Activated naive CD8-positive, alpha-beta T cell (primary cell): ENCODE measurements around the gene RAD51B.

Experiments
- H3K27ac Mint-ChIP-seq: one replicate; pipeline ENCODE4 v1.8.0; 2021; ENCODE audit warnings: mixed read lengths
- H3K27me3 Mint-ChIP-seq: one replicate; pipeline ENCODE4 v1.8.0; 2021; ENCODE audit warnings: mixed read lengths
- H3K36me3 Mint-ChIP-seq: one replicate; pipeline ENCODE4 v1.8.0; 2021; ENCODE audit warnings: mixed read lengths
- H3K4me1 Mint-ChIP-seq: one replicate; pipeline ENCODE4 v1.8.0; 2021; ENCODE audit warnings: low read depth, mixed read lengths
- H3K4me3 Mint-ChIP-seq: one replicate; pipeline ENCODE4 v1.8.0; 2021; ENCODE audit warnings: mild to moderate bottlenecking, mixed read lengths
- H3K9me3 Mint-ChIP-seq: one replicate; pipeline ENCODE4 v1.8.0; 2021; ENCODE audit warnings: low read depth, mixed read lengths

RAD51B gene

DNA sequence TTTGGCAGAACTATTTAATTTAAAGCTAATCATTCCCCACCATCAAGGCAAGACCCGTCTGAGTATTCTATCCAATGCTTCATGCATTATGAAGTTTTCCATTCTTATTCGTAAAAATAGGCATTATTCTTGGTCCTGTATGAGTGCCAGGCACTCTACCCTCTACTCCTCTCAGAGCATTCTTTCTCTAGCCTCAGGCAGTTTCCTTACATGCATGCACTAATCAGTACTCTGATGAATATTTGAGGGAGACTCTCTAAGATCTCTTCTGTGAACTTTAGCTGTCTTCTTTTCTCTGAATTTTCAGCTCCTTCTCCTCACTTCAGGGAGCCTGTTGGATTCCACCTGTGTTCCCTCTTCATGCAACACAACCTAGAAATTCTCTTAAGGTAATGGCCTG, 334.7 kb downstream of the RAD51B start:
- Mint-ChIP-seq H3K27me3 (no peaks in the 10 kb centered on the region), H3K4me1 (no peaks in the 10 kb centered on the region), H3K36me3 (peaks cover 31% of the 10 kb centered on the region), H3K9me3 (peaks cover 13% of the 10 kb centered on the region), H3K27ac (no peak overlapping the region), H3K4me3 (no peak overlapping the region)

GRCh38 chr14:68157971-68158371, 338.4 kb downstream of the RAD51B start:
- Mint-ChIP-seq H3K4me1 (no peaks in the 10 kb centered on the region), H3K9me3 (no peaks in the 10 kb centered on the region), H3K36me3 (peaks cover 16% of the 10 kb centered on the region), H3K27ac (no peak overlapping the region), H3K4me3 (no peak overlapping the region), H3K27me3 (no peaks in the 10 kb centered on the region)

- Mint-ChIP-seq H3K27ac (no peak overlapping the region), H3K27me3 (no peaks in the 10 kb centered on the region), H3K36me3 (peaks cover 17% of the 10 kb centered on the region), H3K4me1 (no peaks in the 10 kb centered on the region), H3K4me3 (no peak overlapping the region), H3K9me3 (no peaks in the 10 kb centered on the region)
Measured at GRCh38 chr14:68158640-68159039, 339.1 kb downstream of the RAD51B start.

- H3K27me3 Mint-ChIP-seq: no peaks in the 10 kb centered on the region
- H3K9me3 Mint-ChIP-seq: no peaks in the 10 kb centered on the region
- H3K4me1 Mint-ChIP-seq: no peaks in the 10 kb centered on the region
- H3K36me3 Mint-ChIP-seq: peaks cover 8% of the 10 kb centered on the region
- no peak overlapping the region for H3K4me3 Mint-ChIP-seq
- H3K27ac Mint-ChIP-seq: no peak overlapping the region
Measured at GRCh38 chr14:68159701-68160633, 340.4 kb downstream of the RAD51B start.

- Mint-ChIP-seq H3K4me1 (no peaks in the 10 kb centered on the region), H3K36me3 (peaks cover 10% of the 10 kb centered on the region), H3K27me3 (no peaks in the 10 kb centered on the region), H3K9me3 (no peaks in the 10 kb centered on the region), H3K4me3 (no peak overlapping the region), H3K27ac (no peak overlapping the region)
Measured at GRCh38 chr14:68160779-68161546, 341.4 kb downstream of the RAD51B start.

DNA sequence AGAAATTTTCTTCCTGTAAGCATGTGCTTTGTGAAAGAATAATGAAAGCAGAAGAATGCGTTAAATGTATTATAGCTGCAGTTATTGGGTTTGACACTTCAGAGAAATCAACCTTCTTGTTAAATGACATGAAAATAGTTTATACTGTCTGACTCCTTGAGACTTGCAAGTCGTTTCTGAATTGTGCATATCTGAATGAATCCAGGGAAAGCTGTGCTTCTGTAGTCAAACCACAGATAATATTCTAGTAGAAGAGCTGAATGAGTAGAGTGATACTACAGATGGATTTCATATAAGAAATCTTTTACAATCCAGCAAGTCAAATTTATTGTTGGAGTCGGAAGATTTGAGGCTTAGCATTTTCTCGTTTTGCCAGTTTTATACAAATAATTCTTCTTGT, 343.3 kb downstream of the RAD51B start:
- H3K36me3 Mint-ChIP-seq: peaks cover 12% of the 10 kb centered on the region
- no peak overlapping the region for H3K4me3 Mint-ChIP-seq
- no peaks in the 10 kb centered on the region for H3K4me1 Mint-ChIP-seq
- no peaks in the 10 kb centered on the region for H3K9me3 Mint-ChIP-seq
- H3K27me3 Mint-ChIP-seq: no peaks in the 10 kb centered on the region
- H3K27ac Mint-ChIP-seq: no peak overlapping the region

DNA sequence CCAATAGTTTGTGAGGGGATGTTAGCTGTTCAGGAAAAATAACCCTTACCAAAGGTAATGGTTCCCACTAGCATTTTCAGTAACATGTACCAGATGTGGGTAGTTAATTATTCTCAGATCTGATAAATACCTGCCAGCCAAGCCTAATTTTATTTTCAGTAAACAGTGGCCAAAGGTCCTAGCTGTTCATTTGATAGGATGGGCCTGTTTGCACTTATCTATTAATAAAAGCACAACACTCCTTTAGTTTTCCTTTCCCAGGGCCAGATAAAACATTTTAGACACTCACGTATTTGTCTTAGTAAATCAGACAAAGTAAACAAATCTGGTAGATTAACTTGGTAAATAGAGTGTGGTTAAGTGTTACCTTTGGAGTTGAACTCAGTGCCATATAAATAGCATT, 345.1 kb downstream of the RAD51B start:
- H3K36me3 Mint-ChIP-seq: peaks cover 11% of the 10 kb centered on the region
- no peaks in the 10 kb centered on the region for H3K4me1 Mint-ChIP-seq
- no peak overlapping the region for H3K27ac Mint-ChIP-seq
- H3K9me3 Mint-ChIP-seq: no peaks in the 10 kb centered on the region
- H3K27me3 Mint-ChIP-seq: no peaks in the 10 kb centered on the region
- no peak overlapping the region for H3K4me3 Mint-ChIP-seq

- Mint-ChIP-seq H3K27me3 (no peaks in the 10 kb centered on the region), H3K4me1 (no peaks in the 10 kb centered on the region), H3K4me3 (no peak overlapping the region), H3K27ac (no peak overlapping the region), H3K9me3 (no peaks in the 10 kb centered on the region), H3K36me3 (peaks cover 10% of the 10 kb centered on the region)
Measured at GRCh38 chr14:68165274-68165843, 345.8 kb downstream of the RAD51B start.

- Mint-ChIP-seq H3K27ac (no peak overlapping the region), H3K9me3 (no peaks in the 10 kb centered on the region), H3K4me1 (no peaks in the 10 kb centered on the region), H3K27me3 (no peaks in the 10 kb centered on the region), H3K36me3 (peaks cover 10% of the 10 kb centered on the region), H3K4me3 (no peak overlapping the region)
Measured at GRCh38 chr14:68166731-68167382, 347.3 kb downstream of the RAD51B start.

GRCh38 chr14:68167383-68168087, 348.0 kb downstream of the RAD51B start:
- no peak overlapping the region for H3K27ac Mint-ChIP-seq
- no peaks in the 10 kb centered on the region for H3K27me3 Mint-ChIP-seq
- no peaks in the 10 kb centered on the region for H3K4me1 Mint-ChIP-seq

DNA sequence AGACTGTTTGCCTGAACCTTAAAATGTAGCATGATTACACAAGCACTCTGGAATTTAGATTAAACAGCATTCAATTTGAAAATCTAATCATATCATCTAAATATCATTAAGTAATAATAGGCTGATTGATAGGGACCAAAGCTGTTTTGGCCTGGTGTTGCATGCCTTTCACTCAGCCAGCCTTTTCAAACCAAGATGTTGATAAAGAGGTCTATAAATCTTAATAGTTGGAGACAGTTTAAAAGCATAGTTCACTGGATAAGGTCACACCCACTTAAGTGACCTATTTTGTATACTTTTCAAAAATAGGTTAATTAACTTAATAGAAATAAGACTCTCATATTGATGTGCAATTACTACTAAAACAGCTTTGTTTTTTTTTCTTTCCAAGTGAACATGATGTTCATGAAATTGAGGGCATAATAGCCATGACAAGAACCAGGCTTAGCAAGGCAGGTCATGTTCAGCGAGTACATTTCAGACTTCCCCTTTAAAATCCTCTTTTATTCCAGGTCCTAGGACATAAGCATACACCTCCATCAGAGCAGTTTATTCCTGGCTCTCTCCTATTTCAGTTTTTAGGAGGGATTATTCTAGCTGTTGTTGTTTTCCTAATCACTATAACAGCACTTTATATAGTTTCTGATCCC, 349.0 kb downstream of the RAD51B start:
- H3K4me3 Mint-ChIP-seq: no peak overlapping the region
- no peaks in the 10 kb centered on the region for H3K4me1 Mint-ChIP-seq
- no peaks in the 10 kb centered on the region for H3K9me3 Mint-ChIP-seq
- no peak overlapping the region for H3K27ac Mint-ChIP-seq
- H3K27me3 Mint-ChIP-seq: no peaks in the 10 kb centered on the region
- peaks cover 6% of the 10 kb centered on the region for H3K36me3 Mint-ChIP-seq

More at GRCh38 chr14:68167383-68168087, 348.0 kb downstream of the RAD51B start:
- no peaks in the 10 kb centered on the region for H3K9me3 Mint-ChIP-seq
- H3K4me3 Mint-ChIP-seq: no peak overlapping the region
- peaks cover 12% of the 10 kb centered on the region for H3K36me3 Mint-ChIP-seq

- H3K36me3 Mint-ChIP-seq: peaks cover 19% of the 10 kb centered on the region
- H3K27me3 Mint-ChIP-seq: no peaks in the 10 kb centered on the region
- H3K4me1 Mint-ChIP-seq: no peaks in the 10 kb centered on the region
- H3K27ac Mint-ChIP-seq: no peak overlapping the region
- H3K4me3 Mint-ChIP-seq: no peak overlapping the region
- H3K9me3 Mint-ChIP-seq: no peaks in the 10 kb centered on the region
Measured at GRCh38 chr14:68172216-68172615, 352.6 kb downstream of the RAD51B start.

DNA sequence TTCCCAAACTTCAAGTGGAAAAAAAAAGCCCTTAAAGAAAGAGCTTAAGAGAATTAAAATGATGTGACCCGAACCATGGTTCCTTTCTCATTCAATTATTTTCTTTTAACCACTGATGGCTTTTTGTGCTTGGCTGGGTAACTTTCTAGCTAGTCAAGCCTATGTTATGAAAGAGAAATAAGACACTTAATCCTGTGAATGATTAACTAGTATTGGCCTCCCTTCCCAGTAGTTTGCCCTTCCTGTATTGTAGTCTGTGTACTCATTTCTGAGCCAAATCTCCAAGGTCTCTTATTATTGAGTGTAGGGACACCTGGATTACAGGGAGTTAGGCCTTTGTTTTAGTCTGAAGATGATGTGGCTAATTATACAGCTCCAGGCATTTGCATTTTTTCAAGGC, 353.0 kb downstream of the RAD51B start:
- Mint-ChIP-seq H3K4me3 (no peak overlapping the region), H3K36me3 (peaks cover 16% of the 10 kb centered on the region), H3K4me1 (no peaks in the 10 kb centered on the region), H3K9me3 (no peaks in the 10 kb centered on the region), H3K27ac (no peak overlapping the region), H3K27me3 (no peaks in the 10 kb centered on the region)
